ENCODE data around the gene AATF.

Gene AATF

DNA sequence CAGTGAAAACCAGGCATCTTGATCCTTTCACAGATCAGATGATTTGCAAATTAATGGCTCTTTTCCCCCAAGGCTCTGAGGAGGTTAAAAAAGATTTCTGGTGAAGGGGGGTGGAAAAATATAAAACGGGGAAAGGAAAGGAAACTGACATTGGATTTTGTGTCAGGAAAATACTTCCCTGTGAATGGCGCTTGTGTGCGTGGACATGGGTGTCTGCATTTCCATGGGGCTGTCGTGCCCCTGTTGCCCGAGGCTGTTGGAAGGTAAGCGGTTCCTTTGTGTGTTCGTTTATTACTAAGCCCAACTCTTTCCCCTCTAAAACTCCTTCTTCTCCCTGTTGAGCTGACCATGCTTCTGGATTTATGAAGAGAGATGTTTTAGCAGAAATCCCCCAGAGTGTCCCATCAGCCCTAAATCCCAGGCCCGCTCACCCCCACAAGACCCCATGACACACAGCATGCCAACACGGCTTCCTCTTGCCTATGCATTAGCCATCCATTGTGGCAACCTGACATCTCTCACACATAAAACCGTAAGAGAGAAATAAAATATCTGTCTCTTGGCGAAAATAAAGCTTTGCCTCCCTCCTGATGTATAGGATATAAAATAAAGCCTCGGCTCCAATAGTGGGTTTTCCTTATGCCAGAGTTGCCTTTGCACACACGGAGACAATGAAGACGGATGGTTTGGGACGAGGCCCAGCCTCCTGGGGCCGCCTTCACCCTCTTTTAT, 18.7 kb upstream of the AATF start:
- intact Hi-C loops (cut with DNase I): no loop called here
- peak in 1 of 10 donors; percentile 27 for DNase-seq

DNA sequence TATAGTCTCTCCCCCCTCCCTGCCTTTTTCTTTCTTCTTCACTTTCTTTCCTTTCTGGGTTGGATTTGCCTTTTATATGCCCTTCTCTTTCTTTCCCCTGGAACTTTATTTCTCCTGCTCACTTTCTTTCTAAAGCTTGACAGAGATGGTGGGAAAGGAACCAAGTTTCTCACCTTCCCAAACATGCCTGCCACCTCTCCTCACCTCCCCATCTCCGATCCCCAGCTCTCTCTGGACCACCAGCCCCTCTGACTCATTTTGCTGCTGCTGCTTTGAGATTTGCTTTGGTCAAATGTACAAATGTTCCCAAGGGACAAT, 18.2 kb upstream of the AATF start:
- DNase-seq: no peak
- intact Hi-C loops (cut with DNase I): no loop called here

DNA sequence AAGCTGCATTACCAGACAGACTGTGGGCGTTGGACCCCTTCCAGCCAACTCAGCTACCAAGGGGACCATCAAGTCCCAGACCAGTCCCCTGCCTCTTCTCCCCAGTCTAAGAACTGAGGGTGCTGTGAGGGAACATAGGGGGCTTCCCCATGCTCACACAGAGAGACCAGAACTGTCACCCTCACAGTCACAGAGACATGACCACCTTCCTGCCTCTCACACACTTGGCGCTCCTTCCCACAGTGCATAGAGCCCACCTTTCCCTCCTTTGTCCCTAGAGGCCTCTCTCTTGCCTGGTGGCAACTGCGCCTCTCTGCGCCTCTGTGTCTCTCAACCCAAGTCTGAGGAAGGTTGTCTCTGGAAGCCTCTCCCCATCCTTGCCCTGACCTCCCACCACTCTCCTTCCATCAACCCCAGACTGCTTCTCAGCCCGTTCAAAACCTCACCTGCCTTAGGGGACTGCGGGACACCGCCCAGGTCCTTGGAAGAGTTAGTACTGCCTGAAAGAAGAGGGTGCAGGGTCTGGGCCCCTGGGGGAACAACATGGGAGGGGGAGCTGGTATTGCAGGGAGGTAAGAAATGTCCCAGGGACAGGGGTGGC, 17.6 kb upstream of the AATF start:
- intact Hi-C loops (cut with DNase I): no loop called here
- no peak for DNase-seq

DNA sequence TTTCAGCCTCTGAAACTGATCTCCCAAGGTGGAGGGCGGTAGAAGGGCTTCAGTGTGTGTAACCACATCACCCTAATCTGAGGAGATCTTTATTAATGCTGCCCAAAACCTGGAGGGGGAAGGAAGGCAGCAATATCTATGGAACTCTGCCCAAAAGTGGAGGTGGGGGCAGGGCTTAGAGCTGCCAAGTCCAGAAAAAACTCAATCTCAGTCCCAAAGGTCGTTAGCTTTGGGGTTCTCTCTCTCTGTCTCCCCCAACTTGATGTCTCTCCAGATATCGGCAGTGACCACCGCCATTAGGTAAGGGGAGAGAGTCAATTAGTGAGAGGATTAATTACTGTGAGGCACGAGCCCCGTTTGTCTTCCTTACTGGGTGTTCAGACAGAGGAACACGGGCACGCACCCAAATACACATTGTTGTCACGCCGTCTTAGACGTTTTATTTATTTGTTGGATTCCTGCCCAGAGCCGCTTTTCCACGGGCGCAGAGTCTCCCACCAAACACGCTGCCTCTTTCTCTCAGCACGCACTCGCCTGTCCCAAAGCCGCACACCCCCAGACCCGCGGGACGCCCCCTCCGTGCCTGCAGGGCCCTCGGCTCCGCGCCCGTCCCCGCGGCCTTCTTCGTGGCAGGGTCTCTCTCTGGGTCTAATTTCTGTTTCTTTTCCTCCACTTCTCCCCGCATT, 16.9 kb upstream of the AATF start:
- no peak for DNase-seq
- intact Hi-C loops (cut with DNase I): no loop called here

DNA sequence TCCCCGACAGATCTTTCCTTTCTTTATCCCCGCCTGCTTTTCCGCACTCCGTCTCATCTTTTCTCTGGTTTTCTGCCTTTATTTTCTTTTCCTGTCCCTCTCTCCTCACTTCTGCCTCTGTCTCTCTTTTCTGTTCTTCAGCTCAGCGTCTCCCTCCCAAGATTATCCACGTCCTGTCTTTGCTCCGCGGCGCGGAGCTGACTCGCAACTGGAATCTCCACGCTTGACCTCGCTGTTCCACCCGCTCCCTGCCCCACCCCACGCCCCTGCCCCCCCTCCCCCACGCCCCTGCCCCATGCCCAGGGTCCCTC, 16.4 kb upstream of the AATF start:
- intact Hi-C loops (cut with DNase I): no loop called here
- DNase-seq: no peak

DNA sequence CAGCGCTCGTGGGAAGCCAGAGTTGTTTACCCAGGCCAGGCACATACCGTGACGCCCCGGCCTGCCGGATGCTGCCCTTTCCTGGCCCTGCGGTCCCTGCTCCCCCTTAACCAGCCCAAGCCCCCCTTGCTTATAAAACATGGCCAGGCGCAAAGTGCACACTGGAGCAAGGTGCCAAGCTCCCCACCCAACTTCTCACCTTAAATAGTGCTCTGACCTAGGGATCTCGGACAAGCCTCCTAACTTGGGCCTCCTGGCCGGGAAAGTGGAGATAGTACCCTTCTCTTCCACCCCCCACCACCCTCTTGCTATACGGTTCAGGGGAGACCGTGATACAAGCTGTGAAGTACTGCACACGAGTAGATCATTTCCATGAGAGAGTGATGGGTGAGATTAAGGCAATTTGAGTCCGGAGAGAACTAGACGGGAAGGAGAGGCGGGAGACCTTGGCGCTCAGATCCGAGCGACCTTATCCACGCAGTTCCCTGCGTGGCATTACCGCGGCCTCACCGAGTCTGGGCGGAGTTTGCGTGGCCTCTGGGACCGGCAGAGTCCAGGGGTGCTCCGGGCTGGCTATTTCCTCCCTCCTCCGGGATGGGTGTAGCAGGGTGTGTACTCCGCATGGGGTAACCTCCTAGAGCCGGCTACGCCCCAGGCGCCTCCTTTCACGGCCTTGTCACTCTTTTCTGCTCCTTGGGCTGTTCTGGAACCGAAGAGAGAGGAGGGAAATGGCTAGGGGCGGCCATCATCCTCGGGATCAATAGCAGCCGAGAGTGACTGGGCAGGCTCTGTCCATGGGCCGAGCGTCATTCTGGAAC, 15.9 kb upstream of the AATF start:
- no peak for DNase-seq
- intact Hi-C loops (cut with DNase I): no loop called here

DNA sequence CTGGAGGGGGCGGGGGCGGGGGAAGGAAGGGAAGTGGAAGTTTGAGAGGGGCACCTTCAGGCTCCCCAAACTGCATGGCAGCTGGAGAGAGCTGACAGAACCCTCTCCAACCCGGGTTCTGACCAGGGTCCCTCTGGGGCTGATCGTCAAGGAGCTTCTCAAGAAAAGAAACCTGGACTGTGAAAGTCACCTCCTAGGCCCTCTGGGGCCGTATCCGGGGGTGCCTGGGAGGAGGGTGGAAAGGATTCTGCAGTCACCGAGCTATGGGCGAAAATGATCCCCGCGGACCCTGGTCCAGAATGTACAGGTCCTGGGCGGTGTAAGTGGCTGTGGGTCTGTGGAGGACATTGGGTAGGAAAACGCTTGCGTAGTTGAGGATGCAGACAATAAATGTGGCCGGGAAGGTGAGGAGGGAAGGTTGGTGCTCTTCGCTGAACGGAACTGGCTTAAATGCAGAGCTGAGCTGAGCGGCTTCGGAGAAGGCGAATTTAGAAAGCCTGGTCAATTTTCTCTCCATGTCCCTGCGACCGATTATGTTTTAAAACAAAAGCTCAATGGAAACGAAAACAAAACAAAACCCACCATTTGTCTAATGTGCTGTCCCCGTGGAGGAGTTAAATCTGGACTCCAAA, 15.1 kb upstream of the AATF start:
- intact Hi-C loops (cut with DNase I): no loop called here
- DNase-seq: no peak

DNA sequence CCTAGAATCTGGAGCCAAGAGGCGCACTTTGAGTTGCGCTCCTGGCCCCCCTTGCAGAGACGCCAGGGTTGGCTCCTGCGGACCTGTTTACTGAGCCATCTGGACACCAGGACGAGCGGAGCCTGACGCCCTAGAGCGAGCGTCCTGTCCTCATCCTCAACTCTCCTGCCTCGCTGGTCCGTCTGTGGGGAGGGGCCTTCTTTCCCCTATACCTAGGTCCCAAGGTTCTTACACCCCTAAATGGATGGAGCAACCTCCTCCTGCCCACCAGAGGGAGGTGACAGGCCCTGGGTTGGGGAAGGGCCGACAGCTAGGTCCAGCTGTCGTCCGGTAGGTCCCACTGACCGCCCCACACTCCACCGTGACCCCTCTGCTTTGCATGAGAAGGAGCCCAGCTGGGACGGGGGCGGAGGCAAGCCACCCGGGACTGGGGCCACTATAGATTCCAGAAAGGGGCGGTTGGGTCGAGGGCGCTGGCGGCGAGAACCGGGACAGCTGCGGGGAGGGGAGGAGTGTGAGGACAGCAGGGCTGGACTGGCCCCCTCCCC, 14.5 kb upstream of the AATF start:
- DNase-seq: no peak
- intact Hi-C loops (cut with DNase I): no loop called here

DNA sequence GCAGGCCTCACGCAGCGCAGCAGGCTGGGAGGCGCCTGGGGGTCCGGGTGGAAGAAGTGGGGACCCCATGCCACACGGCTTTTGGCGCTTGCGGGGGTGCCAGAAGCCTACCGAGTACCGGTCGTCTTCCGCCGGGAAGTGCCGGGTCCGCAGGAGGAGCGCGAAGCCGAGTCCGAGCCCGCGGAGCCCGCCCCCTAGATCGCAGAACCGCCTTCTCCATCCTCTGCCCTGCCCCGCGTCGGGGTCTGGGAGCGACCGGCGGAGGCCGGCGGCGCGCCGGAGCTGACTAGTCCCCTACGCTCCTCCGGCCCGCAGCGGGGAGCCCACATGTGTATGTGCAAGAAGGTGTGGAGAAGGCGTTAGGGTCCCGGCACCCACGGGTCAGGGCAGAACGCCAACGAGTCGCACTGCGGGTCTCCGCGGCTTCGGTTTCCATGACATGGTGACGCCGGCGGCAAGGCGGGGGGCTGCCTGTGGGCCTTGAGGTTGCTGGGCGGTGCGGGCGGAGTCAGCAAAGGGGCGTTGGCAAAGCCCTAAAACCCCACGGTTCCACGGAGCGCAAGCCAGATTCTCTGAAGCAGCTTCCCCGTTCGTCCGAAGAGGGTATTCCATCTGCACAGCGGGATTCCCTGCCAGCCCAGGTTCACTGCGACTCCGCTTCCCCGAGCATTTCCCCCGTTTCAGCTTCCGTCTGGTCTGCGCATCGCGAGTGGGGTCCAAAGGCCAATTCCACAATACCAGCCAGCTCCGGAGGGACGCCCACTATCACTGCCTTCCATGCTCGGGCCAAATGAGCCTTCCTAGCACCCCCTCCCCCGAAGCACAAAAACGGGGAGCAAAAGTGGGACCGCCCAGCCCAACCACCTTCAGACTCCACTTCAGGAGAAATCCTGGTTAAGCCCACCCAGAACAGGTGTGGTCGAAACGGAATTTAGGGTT, 13.8 kb upstream of the AATF start:
- DNase-seq: no peak
- intact Hi-C loops (cut with DNase I): no loop called here

DNA sequence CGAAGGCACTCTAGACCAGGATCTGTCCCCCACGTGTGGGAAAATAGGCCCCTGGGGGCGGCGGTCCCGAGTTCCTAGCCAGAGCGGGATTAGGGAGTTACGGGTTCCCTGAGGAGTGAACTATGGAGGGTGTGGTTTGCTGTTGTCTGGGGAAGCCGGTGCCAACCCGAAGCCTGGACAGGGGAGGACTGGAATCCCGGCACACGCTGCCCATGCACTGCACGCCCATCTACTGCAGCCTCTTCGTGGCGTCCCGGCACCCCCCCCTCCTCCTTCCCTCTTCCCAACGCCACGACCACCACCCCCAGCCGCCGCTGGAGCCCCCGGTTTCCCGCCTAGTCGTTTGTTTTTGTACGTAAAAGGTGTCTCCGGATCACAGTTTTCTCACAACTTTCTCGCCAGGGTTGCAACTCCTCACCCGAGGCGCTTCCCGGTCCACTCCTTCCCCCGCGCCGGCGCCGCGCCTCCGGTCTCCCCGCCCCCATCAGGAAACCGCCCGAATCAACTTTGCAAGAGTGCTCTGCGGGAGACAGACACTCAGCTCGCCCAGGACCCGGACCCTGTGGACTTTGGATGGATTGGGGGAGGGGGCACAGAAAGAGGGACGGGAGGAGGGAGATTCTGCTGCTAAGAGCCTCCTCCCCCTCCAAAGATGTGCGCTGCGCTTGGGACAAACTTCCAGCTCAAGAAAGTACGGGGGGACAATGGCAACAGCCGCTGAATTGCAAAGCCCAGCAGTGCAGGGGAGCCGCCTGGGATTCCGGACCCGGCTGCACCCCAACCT, 12.9 kb upstream of the AATF start:
- intact Hi-C loops (cut with DNase I): no loop called here
- DNase-seq: no peak

DNA sequence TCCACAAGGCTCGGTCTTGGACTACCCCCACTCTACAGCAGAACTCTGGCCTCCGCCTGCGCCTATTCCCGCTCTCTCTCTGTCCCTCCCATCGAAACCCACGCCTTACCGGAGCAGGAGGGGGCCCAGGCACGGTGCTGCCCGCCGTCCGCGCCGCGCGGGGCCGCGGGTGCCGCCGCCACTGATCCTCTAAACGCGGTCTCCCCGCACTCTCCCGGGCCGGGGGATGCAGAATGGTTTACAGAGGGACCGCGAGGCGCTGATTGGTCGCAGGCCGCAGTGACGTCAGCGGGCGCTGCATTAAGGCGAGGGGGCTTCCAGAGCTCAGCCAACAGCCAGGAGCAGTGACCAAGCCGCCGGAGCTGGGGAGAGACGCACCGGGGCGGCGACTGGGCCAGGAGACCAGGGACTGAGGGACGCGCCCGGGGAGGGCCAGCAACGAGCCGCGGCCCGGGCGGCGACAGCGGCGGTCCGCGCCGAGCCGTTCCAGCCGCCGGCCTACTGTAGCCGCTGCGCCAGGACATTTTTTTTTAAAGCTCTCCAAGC, 12.2 kb upstream of the AATF start:
- DNase-seq: no peak
- intact Hi-C loops (cut with DNase I): no loop called here

DNA sequence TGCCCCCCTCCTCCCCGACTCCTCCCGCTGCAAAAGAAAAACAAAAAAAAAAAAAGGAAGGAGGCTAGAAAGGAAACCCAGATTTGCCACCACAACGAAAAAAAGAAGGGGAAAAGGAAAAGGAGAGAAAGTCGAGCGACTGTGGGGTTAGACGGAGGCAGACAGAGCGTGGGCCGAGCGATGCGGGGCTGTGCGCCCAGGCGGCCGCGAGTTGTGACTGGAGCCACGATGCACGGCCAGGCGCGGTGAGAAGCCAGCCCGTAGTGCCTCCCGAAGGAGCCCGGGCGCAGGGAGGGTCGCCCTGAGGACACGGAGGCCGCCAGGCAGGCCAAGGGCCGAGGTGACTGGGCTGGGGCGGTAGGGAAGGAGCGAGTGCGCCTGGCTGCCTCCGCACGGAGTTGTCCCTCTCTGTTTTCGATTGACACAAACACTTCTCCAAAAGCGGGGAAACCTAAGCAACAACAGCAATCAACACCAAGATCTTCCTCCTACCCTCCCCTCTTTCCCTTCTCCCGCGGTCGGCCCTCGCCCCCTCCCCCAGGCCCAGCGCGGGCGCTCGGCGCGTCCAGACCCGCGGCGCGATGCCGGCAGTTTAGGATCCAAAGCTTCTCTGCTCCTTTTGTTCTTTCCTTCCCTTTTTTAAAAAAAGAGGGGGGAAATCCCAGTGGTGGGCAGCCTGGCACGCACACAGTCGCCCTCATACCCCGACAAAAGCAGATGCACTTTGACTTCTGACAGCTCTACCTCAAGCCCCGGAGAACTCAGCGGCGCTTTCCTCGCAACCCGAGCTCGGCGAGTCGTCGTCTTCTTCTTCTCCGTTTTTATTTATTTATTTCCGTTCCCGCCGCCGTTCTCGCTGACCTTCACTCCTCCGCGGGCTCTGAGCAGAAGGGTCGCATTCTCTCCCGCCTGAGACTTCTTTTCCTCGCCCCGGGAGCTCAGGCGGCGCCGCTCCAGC, 11.5 kb upstream of the AATF start, which contains the start of gene LHX1:
Gene LHX1, plus strand, starts transcription at position 475 of the 958 bp plus-strand sequence. CDS start 723 bp downstream, outside the sequence.
- intact Hi-C loops (cut with DNase I): no loop called here
- no peak for DNase-seq

DNA sequence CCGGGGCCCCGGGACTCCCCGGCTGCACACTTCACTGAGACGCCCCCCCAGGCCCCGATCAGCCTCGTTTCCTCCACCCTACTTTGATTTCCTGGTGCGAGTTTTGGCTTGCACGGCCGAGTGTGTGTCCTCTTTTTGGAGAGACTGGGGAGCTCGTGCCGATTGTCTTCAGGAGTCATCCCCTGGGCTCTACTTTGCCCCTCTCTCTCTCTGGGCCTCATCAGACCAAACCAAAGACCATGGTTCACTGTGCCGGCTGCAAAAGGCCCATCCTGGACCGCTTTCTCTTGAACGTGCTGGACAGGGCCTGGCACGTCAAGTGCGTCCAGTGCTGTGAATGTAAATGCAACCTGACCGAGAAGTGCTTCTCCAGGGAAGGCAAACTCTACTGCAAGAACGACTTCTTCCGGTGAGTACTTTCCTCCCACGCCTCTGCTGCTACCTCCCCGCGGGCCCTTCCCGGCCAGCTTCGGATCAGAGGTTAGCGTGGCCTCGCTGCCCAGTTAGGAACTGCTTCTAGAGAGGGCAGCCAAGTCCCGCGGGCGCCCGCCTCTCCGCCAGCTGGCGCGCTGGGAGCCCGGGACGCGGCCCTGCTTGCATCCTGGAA, 10.7 kb upstream of the AATF start:
- intact Hi-C loops (cut with DNase I): no loop called here
- no peak for DNase-seq

DNA sequence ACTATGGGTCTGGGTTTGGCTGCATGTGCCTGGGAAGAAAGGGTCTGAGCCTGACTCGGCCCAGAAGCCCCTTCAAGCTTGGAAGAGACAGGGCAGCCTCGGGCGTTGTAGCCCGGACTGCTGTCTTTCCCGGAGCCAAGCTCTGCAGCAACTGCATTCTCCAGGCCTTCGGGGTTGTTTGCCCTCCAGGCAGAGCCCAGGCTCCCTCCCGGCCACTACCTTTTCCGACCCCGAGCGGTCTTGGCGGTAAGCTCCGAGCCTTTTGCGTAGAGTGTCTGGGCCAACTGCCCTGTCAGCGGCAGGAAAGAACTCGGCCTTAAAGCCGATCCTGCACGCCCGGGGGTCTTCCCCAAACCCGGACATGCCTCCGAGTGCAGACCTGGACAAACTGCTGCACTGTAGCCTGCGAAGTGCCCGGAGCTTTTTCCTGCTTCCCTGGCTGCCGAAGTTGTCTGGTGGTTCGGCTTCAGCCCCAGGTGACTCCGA, 10.1 kb upstream of the AATF start:
- DNase-seq: no peak
- intact Hi-C loops (cut with DNase I): no loop called here

DNA sequence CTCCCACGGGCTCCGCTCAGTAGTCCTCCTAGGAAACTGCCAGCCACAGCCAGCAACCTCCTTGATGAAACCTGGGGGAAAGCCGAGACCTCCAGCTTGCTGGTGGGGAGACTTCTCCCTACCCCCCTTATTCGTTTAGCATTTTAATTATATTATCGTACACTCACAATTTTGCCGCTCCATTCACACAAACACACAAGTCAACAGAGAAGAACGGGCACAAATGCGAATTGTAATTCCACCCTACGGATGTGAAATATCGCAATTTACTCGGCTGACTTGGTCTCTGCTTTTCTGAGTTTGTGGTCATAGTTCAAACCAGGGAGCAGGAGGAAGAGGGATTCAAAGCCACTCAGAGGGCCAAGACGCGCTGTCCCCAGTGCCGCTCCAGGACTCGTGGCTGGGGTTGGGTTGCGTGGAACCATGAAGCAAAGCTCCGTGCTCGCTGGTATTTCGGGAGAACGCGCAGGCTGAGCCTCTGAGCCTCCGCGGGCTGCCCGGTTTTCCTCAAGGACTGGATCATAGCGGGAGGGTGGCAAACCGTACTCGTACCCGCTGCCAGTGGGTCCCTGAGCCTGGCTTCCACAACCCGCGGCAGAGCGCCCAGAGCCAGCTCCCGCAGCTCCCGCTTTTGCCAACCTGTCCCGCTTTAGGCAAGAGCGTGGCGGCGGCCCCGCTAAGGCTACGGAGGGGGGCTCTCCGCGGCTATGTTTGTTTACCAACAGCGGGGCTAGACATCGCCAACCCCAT, 9.5 kb upstream of the AATF start:
- intact Hi-C loops (cut with DNase I): no loop called here

DNA sequence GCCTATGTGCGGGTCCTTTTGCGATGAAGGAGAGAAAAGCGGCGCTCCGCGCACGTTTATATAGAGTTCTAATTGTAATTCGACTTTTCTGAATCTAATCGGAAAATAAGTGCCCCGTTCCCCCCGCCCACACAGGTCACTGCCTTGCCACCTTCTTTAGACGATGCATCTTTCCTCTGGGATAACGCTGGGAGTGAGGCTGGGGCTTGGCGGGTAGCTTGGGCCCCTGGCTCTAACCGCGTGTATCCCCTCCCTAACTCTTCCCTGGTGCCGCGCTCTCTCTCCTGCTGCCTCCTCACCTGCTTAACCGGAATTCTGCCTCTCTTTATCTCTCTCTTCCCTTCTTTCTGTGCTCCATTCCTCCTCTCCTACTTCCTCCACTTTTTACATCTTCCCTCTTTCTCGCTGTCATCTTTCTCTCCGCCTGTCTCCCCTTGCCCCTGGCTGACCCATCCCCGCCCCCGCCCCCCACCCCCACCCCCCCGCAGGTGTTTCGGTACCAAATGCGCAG, 8.9 kb upstream of the AATF start:
- intact Hi-C loops (cut with DNase I): no loop called here
- no peak for DNase-seq

More for the DNA sequence above, 9.5 kb upstream of the AATF start:
- DNase-seq: no peak
